ENCODE data around the gene SIPA1L2.
A peak's percentile ranks its signal among the peaks of the same experiment; 100 is the strongest.

The SIPA1L2 gene

DNA sequence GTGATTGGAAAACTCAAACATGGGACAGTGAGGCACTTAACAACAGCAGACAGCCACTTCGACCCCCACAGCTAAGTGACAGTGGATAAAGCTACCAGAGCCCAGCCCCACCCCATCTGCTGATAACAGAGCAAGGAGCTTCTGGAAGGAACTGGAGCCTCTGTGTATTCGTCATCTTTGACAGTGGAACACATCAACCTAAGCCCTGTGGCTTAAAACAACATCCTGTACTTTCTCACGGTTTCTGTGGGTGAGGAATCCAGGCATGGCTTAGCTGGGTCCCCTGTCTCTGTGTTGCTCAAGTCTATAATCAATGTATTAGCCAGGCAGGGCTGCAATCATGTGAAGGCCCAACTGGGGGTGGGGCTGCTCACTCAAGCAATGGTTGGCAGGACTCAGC, 18.4 kb upstream of the SIPA1L2 start:
- no peak for DNase-seq

GRCh38 chr1:232644209-232644608, 14.3 kb upstream of the SIPA1L2 start:
- DNase-seq = no peak

DNA sequence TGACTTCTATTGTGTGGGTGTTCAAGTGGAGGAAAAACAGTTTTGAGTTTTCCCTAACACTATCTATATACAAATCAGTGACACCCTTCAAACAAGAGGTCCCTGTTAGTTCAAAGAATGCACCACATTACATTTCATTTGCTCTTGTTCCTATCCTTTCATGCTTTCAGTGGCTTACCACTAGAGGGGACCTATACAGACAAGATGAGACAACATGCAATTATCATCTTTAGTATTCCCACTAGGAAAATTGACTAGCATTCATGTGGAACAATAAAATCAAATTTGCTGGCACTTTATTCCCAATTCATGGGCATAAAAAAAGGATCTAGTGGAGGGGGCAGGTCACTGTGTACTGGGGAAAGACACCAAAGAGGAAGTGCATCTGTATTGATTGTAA, 13.3 kb upstream of the SIPA1L2 start:
- no peak for DNase-seq

GRCh38 chr1:232641507-232641906, 11.6 kb upstream of the SIPA1L2 start:
- no peak for DNase-seq

DNA sequence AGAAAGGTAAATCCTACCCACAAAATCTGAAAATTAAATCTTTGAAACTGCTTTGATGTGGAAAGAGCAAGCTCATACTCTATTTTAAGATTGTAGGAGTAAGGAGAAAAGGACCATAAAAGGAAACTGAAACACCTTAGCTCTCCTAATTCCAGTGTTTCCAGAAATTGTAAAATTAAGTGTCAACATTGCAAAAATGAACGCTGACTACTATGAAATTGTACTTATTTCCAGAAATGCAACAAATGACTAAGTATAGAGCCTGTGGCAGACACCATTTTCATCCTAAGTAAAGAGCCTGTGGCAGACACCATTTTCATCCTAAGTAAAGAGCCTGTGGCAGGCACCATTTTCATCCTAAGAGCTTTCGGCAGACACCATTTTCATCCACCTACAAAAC, 6.9 kb upstream of the SIPA1L2 start:
- no peak for DNase-seq

DNA sequence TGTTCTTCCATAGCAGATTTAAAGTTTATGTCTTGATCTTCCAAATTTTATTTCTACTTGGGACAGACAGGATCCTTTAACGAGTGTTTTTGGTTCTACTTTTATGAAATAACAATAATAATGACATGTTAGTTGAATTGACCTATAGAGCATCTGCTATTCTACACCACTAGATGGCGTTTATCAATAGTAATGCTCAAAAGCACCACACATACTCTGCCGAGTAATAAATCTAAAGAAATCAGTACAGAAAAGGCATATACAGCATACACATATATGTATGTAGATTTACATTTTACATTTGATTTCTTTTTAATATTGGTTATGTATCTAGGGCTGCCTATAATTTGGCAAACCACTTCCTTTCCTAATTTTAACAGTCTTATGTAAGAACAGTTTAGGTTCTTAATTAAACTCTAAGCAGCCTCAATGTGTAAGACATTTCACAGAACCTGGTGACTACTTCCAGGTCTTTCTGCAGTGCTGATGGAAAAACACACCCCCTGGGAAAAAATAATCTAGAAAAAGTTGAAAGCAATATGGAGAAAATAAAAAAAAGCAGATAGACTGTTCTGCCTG, 5.9 kb upstream of the SIPA1L2 start:
- peak; percentile 76 for DNase-seq

GRCh38 chr1:232635279-232635678, 5.3 kb upstream of the SIPA1L2 start:
- DNase-seq = no peak

- no peak for DNase-seq
Measured at GRCh38 chr1:232634096-232634495, 4.2 kb upstream of the SIPA1L2 start.

DNA sequence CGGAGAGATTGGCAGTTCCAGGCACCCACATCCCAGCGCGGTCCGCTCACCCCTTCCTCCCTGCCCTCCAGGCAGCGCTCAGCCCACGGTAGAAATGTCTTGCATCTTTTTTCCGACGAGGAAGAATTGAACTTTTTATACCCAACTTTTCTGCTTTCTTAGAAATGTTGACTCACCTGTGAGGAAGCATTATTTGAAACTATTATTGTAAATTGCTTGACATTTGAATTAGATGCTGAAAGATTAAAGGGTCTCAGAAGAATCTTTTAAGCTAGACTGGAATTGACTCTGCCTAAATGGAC, 912 bp upstream of the SIPA1L2 start:
- no peak for DNase-seq

DNA sequence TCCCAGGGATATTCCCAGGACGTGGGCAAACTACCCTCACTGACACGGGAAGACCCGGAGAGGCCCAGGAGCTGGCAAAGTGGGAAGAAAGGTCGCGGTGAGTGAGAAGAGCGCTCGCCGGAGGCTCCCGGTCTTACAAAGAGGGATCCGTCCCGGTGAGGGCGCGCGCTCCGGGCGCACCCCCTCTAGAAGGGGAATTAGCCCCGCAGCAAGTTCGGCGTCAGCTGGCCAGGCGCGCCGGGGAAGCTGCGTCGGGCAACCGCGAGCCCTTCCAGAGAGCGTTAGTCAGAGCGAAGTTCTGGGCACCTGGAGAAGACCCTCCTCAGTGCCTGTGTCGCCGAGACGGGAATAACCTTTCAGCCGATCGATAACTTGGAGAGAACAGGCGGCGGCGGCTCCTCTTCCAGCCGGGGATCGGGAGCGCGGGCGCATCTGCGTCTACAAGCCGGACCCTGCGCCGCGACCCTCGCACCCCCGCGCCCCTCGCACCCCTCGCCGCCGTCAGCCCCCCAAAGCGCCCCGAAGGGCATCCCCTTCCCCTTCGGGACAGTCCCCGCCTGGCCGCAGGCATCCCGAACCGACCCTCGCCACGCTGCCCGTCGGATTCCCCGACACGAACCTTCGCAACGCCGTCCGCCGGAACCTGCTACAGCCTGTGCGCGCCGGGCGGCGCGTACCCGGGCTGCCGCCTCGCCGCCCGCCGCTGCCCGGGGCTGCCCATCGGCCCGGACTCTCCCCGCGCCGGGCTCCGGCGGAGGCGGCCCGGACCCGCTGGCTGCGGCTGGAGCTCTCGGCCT, 485 bp downstream of the SIPA1L2 start:
- DNase-seq = peak; percentile 80

DNA sequence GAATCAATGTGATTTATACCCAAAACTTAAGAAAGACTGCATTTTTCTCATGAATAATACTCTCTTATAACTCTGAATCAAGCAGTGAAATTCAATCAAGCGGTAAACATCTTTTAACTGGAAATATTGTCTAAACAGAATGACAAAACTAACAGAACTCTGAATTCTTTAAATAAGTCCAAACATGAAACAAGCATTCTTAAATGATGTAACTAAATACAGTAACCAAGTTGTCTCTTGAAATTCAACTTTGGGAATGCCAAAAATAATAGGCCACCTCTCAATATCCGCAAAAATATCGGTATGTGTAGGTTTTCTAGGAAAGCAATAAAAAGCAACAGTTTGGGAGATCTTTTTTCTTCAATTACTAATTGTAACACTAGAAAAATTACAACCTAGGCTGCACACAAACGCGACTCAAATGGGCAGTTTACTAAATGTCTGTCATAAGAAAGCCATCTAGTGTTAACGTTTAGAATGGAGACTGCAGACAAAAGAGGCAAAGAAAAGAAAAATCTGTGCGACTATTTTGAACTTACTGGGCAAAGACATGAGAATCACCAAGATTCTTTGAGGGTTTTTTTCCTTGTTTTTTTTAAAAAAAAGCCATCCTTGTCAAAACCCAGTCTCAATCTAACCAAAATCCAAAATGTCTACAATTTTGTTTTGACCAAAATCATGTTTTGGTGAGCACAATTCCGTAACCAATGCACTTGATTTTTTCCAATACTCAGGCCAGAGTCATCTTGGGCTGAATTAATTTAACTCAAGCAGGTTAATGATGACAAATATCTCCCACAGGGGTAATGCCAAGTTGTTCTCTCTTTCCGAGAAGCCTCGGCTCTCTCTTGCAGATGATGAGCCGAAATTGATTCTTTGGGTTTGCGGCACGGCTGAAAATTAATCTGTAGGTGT, 1.3 kb downstream of the SIPA1L2 start:
- DNase-seq = peak; percentile 76

GRCh38 chr1:232627645-232628334, 2.1 kb downstream of the SIPA1L2 start:
- DNase-seq = peak; percentile 67

- no peak for DNase-seq
Measured at GRCh38 chr1:232627171-232627570, 2.8 kb downstream of the SIPA1L2 start.

DNA sequence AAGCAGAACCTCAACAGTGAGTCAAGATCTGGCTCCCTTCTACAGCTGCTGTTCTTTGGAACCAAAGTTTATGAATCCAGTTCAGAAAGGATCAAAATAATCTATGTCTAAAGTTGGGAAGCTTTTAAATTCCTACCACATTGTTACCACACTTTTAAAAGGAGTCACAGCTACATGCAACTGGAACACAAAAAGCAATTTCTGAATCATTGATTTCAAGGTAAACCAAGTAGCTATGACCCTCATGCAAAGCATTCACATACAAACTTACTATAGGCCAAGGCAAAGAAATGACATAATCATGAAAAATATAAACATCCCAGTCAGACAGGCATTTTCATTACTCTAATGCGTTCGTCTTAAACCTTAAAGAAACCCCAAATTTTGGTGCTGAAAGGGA, 3.5 kb downstream of the SIPA1L2 start:
- no peak for DNase-seq

- no peak for DNase-seq
Measured at GRCh38 chr1:232625319-232625868, 4.5 kb downstream of the SIPA1L2 start.

- DNase-seq = no peak
Measured at GRCh38 chr1:232624546-232625281, 5.2 kb downstream of the SIPA1L2 start.

DNA sequence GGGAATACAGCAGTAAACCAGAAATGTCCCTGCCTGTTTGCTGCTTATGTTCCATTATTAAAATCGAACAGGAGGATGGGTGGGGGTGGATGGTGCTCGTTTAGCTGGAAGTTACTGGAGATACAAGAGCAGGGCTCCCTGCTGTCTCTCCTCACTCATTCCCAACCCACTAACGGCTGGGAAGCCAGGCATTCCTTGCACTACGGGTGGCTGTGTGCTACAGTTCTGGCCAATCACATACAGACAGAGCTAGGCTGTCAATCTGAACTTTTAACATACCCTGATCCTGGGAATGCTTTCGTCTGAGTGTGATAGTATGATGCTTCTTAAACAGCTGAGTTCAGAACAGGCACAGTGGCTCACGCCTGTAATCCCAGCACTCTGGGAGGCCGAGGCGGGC, 7.0 kb downstream of the SIPA1L2 start:
- peak; percentile 61 for DNase-seq

DNA sequence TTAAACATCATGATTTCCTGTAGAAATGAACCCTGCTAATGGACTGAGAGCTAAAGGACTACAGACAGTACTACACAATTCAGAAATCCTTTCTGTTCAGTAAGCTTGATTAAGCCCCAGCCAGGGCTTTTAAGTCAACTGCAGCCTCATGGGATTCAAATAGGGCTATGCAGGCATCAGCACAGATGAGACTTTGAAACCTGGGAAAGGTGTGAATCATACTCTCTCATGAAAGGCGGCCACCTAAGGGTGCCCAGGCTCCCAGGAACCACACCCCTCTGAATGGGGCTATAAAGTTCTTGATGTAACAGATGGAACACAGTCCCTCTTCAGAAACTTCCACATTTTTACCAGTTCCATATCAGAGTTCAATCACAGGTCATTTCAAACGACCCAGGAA, 7.6 kb downstream of the SIPA1L2 start:
- peak; percentile 47 for DNase-seq

- DNase-seq = no peak
Measured at GRCh38 chr1:232621050-232621449, 8.9 kb downstream of the SIPA1L2 start.

DNA sequence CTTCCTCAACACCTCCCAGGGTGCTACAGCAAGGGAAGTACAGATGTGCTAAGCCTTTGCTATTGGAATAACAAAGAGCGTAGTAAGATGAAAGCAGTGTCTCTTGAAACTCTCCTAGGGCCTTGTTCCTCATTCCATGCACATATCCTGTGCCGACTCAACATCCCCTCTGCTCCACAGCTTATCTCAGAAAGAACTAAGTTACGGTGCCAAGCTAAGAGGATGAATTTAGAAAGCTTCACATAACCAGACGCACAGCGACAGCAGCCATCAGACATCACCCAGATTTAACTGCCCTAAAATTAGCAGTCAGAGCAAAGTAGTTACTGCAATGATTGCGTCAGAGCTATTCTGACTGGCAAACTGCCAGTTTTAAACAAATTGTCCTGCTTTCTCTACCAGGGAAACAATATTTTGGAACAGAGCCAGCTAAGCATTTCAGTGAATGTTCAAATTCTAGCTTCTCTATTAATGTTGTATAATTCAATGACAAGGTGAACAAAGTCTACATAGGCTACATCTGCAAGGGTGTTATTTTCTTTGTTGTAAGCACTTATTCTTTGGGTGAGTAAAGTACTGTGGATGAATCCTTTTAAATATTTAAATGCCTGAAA, 9.5 kb downstream of the SIPA1L2 start:
- peak; percentile 81 for DNase-seq

DNA sequence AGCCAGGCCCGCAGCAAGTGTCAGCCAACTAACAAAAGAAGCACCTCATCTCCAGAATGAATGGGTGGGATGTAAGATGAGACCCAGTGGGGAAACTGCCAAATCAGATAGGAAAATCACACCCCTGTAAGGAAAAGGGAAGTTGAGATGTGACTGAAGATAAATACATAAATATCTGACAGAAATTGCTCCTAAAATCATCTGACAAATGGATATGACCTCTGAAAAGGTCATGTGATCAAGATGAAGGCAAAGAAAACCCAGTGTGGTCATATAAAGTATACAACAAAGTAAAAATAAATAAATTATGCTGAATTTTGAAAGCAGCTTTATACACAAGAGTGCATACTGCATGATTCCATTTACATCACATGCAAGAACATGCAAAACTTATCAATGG, 12.7 kb downstream of the SIPA1L2 start:
- no peak for DNase-seq

DNA sequence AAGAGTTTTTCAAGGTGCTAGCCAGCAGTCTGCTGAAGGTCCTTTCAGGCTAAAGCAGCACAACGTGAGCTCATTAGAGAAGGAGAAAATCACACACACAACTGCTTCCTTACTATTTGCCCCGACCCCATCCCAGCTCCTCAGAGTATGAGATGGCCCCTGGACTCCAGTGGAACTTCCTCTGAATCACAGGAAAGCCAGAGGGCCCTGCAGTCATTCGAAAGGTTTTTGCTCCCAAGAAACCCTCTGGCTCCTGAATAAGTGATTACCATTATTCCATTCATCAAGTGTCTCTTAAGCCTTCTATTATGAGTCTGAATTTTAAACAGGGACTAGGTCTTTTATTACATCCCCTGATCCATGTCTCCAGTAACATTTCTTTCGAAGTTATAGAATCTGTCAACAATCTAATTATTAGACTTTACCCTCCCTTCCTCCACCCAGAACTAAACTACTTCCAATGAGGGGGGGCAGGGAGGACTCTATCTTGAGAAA, 14.6 kb downstream of the SIPA1L2 start:
- DNase-seq = no peak
